NCI-H1092 (cell line): ENCODE results near the gene CLEC19A.

ENCODE experiments used
- DNase-seq: peaks from one replicate; lab custom pipeline; 2025; lab: John Stamatoyannopoulos, UW

Gene CLEC19A

GRCh38 chr16:19328364-19328763, 42.8 kb downstream of the CLEC19A start:
- DNase-seq = no peak

- DNase-seq = no peak
Measured at GRCh38 chr16:19329932-19330331, 44.4 kb downstream of the CLEC19A start.

- DNase-seq = peak; percentile 45
Measured at GRCh38 chr16:19330841-19331397, 45.4 kb downstream of the CLEC19A start.

GRCh38 chr16:19331794-19332193, 46.3 kb downstream of the CLEC19A start:
- no peak for DNase-seq

GRCh38 chr16:19338335-19338734, 52.8 kb downstream of the CLEC19A start:
- DNase-seq = no peak

- no peak for DNase-seq
Measured at GRCh38 chr16:19344224-19344801, 58.8 kb downstream of the CLEC19A start.

GRCh38 chr16:19344980-19345379, 59.4 kb downstream of the CLEC19A start:
- DNase-seq = no peak

GRCh38 chr16:19346335-19346922, 60.9 kb downstream of the CLEC19A start:
- DNase-seq = no peak

- no peak for DNase-seq
Measured at GRCh38 chr16:19348125-19348524, 62.6 kb downstream of the CLEC19A start.

GRCh38 chr16:19348578-19349315, 63.2 kb downstream of the CLEC19A start:
- DNase-seq = peak; percentile 62

- DNase-seq = no peak
Measured at GRCh38 chr16:19354371-19354770, 68.8 kb downstream of the CLEC19A start.

GRCh38 chr16:19356024-19356952, 70.8 kb downstream of the CLEC19A start:
- no peak for DNase-seq

- DNase-seq = no peak
Measured at GRCh38 chr16:19359556-19359955, 74.0 kb downstream of the CLEC19A start.
